ENCODE results near the gene MRPS2. TPM values are rescaled to one million over a fixed set of nuclear protein-coding genes. Genes with fewer than 3 reads are reported as not detected.

MRPS2 gene
- total and polyA plus RNA-seq, 5 donors from 2014 or later: 18.1 to 56.7 (median 51.5) TPM

DNA sequence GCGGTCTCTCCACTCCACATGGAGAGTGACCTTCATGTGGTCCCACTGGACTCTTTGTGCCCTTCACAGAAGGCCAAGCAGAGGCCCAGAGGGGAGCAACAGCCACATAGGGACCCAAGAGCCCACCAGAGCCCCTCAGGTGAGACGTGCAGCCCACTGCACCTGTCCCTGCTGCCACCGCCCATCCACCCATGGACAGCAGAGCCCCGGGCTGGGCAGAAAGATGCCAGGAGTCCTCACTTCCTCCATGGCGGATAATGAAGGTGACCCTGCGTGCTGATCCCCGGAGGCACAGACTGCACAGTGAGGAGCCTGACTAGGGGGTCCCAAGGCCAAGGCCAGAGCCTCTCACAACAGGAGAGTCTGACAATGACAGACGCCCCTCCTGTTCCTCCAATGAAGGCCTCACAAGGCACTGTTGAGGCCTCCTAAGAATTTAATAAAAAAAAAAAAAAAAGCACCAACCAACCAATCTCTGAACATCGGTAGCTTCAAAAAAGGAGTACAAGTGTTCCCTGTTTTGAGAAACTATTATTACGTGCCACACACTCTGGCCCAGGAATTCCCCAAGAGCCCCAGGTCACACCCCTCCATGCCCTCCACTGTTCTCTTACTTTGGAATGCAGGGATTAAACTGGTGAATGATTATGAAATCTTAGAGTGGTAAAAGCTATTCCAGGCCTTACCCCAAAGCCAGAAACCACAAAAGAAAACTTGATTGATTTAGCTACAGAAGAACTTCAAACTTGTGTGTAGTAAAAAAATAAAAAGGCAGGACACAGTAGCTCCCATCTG lies 23.7 kb upstream of the MRPS2 start:
- ATAC-seq (ENCODE audit: low read depth in 2 of 2): no peak
- Mint-ChIP-seq H3K4me1 (peaks cover 0 to 17% (median 13%) of the 10 kb centered on the region in 4 donors), H3K27ac (no peak overlapping the region), H3K27me3 (peaks cover 43% of the 10 kb centered on the region), H3K36me3 (no peaks in the 10 kb centered on the region), H3K4me3 (peak overlapping the region in 2 of 4 donors; percentile 82 to 86), H3K9me3 (peaks cover 0 to 4% (median 0%) of the 10 kb centered on the region in 7 donors)
- Histone ChIP-seq H3K4me3 (ENCODE audit: low read depth, low read length) (no peak overlapping the region), H3K27ac (ENCODE audit: insufficient read depth, low read length, poor library complexity, severe bottlenecking) (no peak overlapping the region), H3K4me1 (ENCODE audit: control insufficient read depth, insufficient read depth, low read length, poor library complexity, severe bottlenecking) (peaks cover 14% of the 10 kb centered on the region), H3K36me3 (ENCODE audit: control insufficient read depth, insufficient read depth, low read length) (no peaks in the 10 kb centered on the region), H3K9me3 (ENCODE audit: control insufficient read depth in 2 of 2, low read length in 2 of 2) (no peaks in the 10 kb centered on the region), H3K27me3 (ENCODE audit: control insufficient read depth, insufficient read depth, low read length) (peaks cover 3% of the 10 kb centered on the region)
- DNase-seq: no peak

DNA sequence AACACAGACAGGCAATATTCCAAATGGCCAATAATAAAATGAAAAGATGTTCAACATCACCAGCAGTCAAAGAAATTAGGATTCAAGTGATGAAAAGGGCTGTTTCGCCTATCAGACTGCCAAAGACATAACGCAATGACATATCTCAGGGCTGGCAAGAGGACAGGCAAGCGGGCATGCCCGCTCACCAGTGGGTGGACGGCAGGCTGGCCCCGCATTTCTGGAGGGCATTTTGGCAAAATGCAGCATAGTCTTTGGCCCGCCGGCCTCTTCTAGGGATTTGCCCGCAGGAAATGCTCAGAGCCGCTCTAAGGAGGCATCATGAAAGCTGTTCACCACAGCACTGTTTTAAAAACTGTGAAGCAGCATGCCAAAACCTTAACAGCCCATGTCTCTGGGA lies 22.3 kb upstream of the MRPS2 start:
- peaks cover 0 to 4% (median 0%) of the 10 kb centered on the region in 7 donors for H3K9me3 Mint-ChIP-seq
- H3K36me3 ChIP-seq (ENCODE audit: control insufficient read depth, insufficient read depth, low read length): no peaks in the 10 kb centered on the region
- H3K27ac Mint-ChIP-seq: no peak overlapping the region
- peaks cover 53% of the 10 kb centered on the region for H3K27me3 Mint-ChIP-seq
- DNase-seq (no peak), ATAC-seq (ENCODE audit: low read depth in 2 of 2) (no peak)
- no peak overlapping the region for H3K27ac ChIP-seq (ENCODE audit: insufficient read depth, low read length, poor library complexity, severe bottlenecking)
- H3K4me1 ChIP-seq (ENCODE audit: control insufficient read depth, insufficient read depth, low read length, poor library complexity, severe bottlenecking): peaks cover 14% of the 10 kb centered on the region
- H3K27me3 ChIP-seq (ENCODE audit: control insufficient read depth, insufficient read depth, low read length): peaks cover 14% of the 10 kb centered on the region
- H3K9me3 ChIP-seq (ENCODE audit: control insufficient read depth in 2 of 2, low read length in 2 of 2): no peaks in the 10 kb centered on the region
- peak overlapping the region; percentile 86 to 94 (median 90) for H3K4me3 Mint-ChIP-seq
- peaks cover 2 to 22% (median 14%) of the 10 kb centered on the region in 4 donors for H3K4me1 Mint-ChIP-seq
- H3K4me3 ChIP-seq (ENCODE audit: low read depth, low read length): no peak overlapping the region
- no peaks in the 10 kb centered on the region for H3K36me3 Mint-ChIP-seq

DNA sequence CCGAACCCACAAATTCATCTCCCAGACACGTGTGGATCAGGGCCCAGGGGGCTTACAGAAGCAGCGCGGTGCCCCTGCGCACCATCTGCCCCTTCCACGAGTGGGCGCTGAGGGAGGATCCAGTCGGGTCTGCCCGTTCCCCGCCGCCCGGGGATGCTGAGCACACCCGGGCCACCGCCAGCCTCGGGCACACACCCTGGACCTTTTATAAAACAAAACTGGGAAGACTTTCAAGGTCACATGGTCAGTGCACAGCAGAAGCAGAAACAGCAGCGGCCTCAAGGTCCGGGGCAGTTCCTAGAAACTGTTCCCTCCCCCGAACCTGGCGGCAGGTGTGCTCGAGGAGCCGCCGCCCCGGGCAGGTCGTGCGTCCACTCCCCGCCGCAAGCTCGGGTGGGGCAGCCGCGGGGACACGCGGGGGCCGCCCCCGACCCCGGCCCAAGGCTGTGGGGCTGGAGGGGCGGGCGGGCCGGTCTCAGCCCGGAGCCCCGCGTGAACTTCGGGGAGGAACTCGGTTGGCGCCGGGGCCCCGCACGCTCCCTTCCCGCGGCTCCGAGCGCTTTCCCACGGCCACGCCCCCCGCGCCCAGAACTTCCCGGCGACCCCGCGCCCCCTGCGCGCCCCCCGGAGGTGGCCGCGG lies 21.5 kb upstream of the MRPS2 start:
- H3K27ac Mint-ChIP-seq: peak overlapping the region in 1 of 3 donors; percentile 75
- H3K36me3 Mint-ChIP-seq: no peaks in the 10 kb centered on the region
- H3K27ac ChIP-seq (ENCODE audit: insufficient read depth, low read length, poor library complexity, severe bottlenecking): no peak overlapping the region
- ATAC-seq (ENCODE audit: low read depth in 2 of 2) (peak in 1 of 2 donors; percentile 4), DNase-seq (no peak)
- H3K4me3 ChIP-seq (ENCODE audit: low read depth, low read length): no peak overlapping the region
- H3K27me3 Mint-ChIP-seq: peaks cover 56% of the 10 kb centered on the region
- H3K9me3 ChIP-seq (ENCODE audit: control insufficient read depth in 2 of 2, low read length in 2 of 2): no peaks in the 10 kb centered on the region
- H3K4me1 Mint-ChIP-seq: peaks cover 2 to 22% (median 14%) of the 10 kb centered on the region in 4 donors
- peaks cover 0 to 4% (median 0%) of the 10 kb centered on the region in 7 donors for H3K9me3 Mint-ChIP-seq
- peaks cover 16% of the 10 kb centered on the region for H3K27me3 ChIP-seq (ENCODE audit: control insufficient read depth, insufficient read depth, low read length)
- H3K4me1 ChIP-seq (ENCODE audit: control insufficient read depth, insufficient read depth, low read length, poor library complexity, severe bottlenecking): peaks cover 14% of the 10 kb centered on the region
- H3K36me3 ChIP-seq (ENCODE audit: control insufficient read depth, insufficient read depth, low read length): no peaks in the 10 kb centered on the region
- peak overlapping the region; percentile 86 to 94 (median 90) for H3K4me3 Mint-ChIP-seq

DNA sequence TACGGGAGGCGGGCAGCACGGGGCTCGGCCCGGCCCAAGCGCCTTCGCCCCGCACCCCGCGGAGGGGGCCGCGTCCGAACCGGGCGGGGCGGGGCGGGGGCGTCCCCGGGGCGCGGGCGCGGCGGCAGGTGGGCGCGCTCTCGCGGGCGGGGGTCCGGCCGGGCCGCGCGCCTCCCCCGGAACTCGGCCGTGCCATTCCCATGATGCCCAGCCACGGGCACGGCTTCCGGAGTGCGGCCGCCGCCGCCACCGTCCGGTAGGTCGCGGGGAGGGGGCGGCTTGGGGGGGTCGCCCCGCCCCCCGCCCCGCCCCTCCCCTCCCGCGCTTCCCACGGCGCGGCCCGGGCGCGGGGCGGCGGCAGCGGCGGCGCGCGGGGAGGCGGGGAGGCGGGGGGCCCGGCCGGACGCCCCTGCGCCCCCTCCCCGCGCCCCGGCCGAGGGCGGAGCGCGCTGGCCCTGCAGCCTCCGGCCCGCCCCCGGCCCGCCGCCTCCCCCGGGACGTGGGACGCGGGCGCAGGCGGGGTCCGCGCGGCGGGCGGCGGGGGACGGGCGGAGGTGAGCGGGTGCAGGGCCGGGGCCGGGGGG lies 20.9 kb upstream of the MRPS2 start, which contains the start of gene PPP1R26:
PPP1R26 (plus strand) TSS at position 314 of the 584 bp plus-strand sequence. CDS start 4,729 bp downstream, outside the sequence.
- no peak within 1 kb of the TSS for H3K4me3 ChIP-seq (ENCODE audit: low read depth, low read length)
- Mint-ChIP-seq H3K9me3 (peaks cover 0 to 4% (median 0%) of the 10 kb centered on the region in 7 donors), H3K4me1 (peaks cover 2 to 22% (median 14%) of the 10 kb centered on the region in 4 donors), H3K27ac (peak within 1 kb of the TSS in 1 of 3 donors; percentile 75), H3K27me3 (peaks cover 56% of the 10 kb centered on the region), H3K36me3 (no peaks in the 10 kb centered on the region), H3K4me3 (peak within 1 kb of the TSS; percentile 86 to 94 (median 90))
- H3K27me3 ChIP-seq (ENCODE audit: control insufficient read depth, insufficient read depth, low read length): peaks cover 16% of the 10 kb centered on the region
- H3K27ac ChIP-seq (ENCODE audit: insufficient read depth, low read length, poor library complexity, severe bottlenecking): no peak within 1 kb of the TSS
- H3K4me1 ChIP-seq (ENCODE audit: control insufficient read depth, insufficient read depth, low read length, poor library complexity, severe bottlenecking): peaks cover 14% of the 10 kb centered on the region
- DNase-seq (no peak), ATAC-seq (ENCODE audit: low read depth in 2 of 2) (no peak)
- no peaks in the 10 kb centered on the region for H3K36me3 ChIP-seq (ENCODE audit: control insufficient read depth, insufficient read depth, low read length)
- H3K9me3 ChIP-seq (ENCODE audit: control insufficient read depth in 2 of 2, low read length in 2 of 2): no peaks in the 10 kb centered on the region

DNA sequence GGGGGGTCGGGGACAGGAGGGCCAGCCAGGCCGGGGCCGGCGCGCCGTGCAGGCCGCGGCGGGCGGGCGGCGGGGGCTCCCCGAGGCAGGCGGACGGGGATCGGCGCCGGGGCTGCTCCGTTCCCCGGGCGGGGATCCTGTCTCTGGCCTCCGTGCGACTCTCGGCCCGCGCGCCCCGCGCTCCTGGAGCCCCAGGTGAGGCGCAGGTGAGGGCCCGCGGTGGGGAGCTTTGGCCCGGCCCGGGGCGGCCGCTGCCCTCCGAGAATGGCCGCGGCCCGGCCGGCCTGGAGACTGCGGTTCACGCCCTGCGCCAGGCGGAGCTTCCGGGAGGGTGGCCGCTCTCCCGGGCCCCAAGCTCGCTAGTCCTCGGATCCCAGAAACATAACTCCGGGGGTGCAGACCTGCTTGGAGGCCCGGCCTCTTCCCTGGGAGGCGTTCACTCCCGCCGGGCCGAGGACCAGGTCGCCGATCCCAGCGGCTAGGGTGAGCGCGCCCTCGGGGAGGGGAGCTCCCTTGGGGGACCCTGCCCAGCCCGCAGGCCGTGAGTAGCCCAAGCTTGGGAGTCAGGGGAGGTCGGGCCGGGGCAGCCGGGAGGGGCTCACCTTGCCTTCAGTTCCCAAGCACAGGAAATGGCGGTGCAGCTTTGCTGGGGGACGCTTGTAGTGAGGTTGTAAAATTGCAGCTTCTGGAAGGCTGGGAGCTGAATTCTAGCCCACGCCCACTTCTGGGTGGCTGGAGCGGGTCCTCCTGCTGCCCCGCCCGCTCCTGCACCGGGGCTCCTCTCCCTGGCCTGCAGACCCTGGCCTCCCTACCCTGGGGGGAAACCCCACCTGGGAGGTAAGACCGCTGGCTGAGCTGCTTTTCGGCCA lies 20.2 kb upstream of the MRPS2 start:
- ATAC-seq (ENCODE audit: low read depth in 2 of 2): no peak
- H3K4me1 Mint-ChIP-seq: peaks cover 2 to 22% (median 14%) of the 10 kb centered on the region in 4 donors
- DNase-seq: no peak
- peaks cover 0 to 4% (median 0%) of the 10 kb centered on the region in 7 donors for H3K9me3 Mint-ChIP-seq
- peaks cover 55% of the 10 kb centered on the region for H3K27me3 Mint-ChIP-seq
- Histone ChIP-seq H3K4me1 (ENCODE audit: control insufficient read depth, insufficient read depth, low read length, poor library complexity, severe bottlenecking) (peaks cover 14% of the 10 kb centered on the region), H3K9me3 (ENCODE audit: control insufficient read depth in 2 of 2, low read length in 2 of 2) (no peaks in the 10 kb centered on the region), H3K27me3 (ENCODE audit: control insufficient read depth, insufficient read depth, low read length) (peaks cover 16% of the 10 kb centered on the region), H3K27ac (ENCODE audit: insufficient read depth, low read length, poor library complexity, severe bottlenecking) (no peak overlapping the region), H3K36me3 (ENCODE audit: control insufficient read depth, insufficient read depth, low read length) (no peaks in the 10 kb centered on the region), H3K4me3 (ENCODE audit: low read depth, low read length) (no peak overlapping the region)
- no peak overlapping the region for H3K27ac Mint-ChIP-seq
- H3K4me3 Mint-ChIP-seq: peak overlapping the region; percentile 56 to 86 (median 72)
- no peaks in the 10 kb centered on the region for H3K36me3 Mint-ChIP-seq

DNA sequence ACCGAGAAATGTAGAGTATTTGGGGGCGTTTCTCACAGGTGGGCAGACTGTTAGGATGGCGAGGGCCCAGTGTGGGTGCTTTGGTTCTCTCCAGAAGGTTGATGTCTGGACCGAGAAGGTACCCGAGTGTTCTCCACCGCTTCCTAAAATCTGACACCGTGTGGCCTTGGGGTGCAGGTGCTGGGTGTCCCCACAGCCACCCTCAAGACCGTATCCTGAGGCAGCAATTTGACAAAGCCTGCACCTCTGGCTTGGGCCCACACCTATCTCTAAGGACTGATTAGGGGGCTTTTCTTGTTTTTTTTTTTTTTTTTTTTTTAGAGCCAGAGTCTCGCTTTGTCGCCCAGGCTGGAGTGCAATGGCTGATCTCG lies 19.6 kb upstream of the MRPS2 start:
- peak in 1 of 2 donors; percentile 43 for ATAC-seq (ENCODE audit: low read depth in 2 of 2)
- DNase-seq: peak in 1 of 3 donors; percentile 9
- H3K27me3 ChIP-seq (ENCODE audit: control insufficient read depth, insufficient read depth, low read length): peaks cover 16% of the 10 kb centered on the region
- peaks cover 14% of the 10 kb centered on the region for H3K4me1 ChIP-seq (ENCODE audit: control insufficient read depth, insufficient read depth, low read length, poor library complexity, severe bottlenecking)
- no peaks in the 10 kb centered on the region for H3K9me3 ChIP-seq (ENCODE audit: control insufficient read depth in 2 of 2, low read length in 2 of 2)
- peak overlapping the region; percentile 56 to 86 (median 72) for H3K4me3 Mint-ChIP-seq
- no peak overlapping the region for H3K4me3 ChIP-seq (ENCODE audit: low read depth, low read length)
- H3K27me3 Mint-ChIP-seq: peaks cover 49% of the 10 kb centered on the region
- H3K27ac Mint-ChIP-seq: no peak overlapping the region
- H3K27ac ChIP-seq (ENCODE audit: insufficient read depth, low read length, poor library complexity, severe bottlenecking): no peak overlapping the region
- no peaks in the 10 kb centered on the region for H3K36me3 Mint-ChIP-seq
- H3K36me3 ChIP-seq (ENCODE audit: control insufficient read depth, insufficient read depth, low read length): no peaks in the 10 kb centered on the region
- peaks cover 2 to 22% (median 12%) of the 10 kb centered on the region in 4 donors for H3K4me1 Mint-ChIP-seq
- peaks cover 0 to 4% (median 0%) of the 10 kb centered on the region in 7 donors for H3K9me3 Mint-ChIP-seq

Measured in CD4-positive, CD25-positive, alpha-beta regulatory T cell (primary cell).